ENCODE data around the gene ZC3H12A. TPM values are rescaled to one million over a fixed set of nuclear protein-coding genes. Genes with fewer than 3 reads are reported as not detected.

The ZC3H12A gene
- total and polyA plus RNA-seq, 12 donors, result 2.9 to 10.9 (median 4.9) TPM

- intact Hi-C loops (cut with DNase I), result loop anchor here in 2 of 10 donors (5.0 kb wide), 2 partner anchors 121 to 216 kb away; partner anchors contain the start of genes CDCA8 (in 1 of the 2) and GNL2 (in 1 of the 2)
- Histone ChIP-seq H3K27me3 (no peaks in the 10 kb centered on the region), H3K4me3 (peak overlapping the region in 9 of 10 donors; percentile 74 to 98 (median 93)), H3K4me1 (peaks cover 24 to 89% (median 78%) of the 10 kb centered on the region in 9 donors), H3K36me3 (peaks cover 4 to 55% (median 15%) of the 10 kb centered on the region in 9 donors), H3K27ac (peak overlapping the region in 9 of 10 donors; percentile 66 to 98 (median 94)), H3K9me3 (no peaks in the 10 kb centered on the region)
- ATAC-seq (peak; percentile 20 to 61 (median 41)), DNase-seq (peak; percentile 62 to 75)
- WGBS, 2 donors, result 12 to 16% methylated on average over 5 of the region's 5 CpGs
- TF ChIP-seq CTCF (IDR thresholded peaks at IDR 0.05), result no peak
Measured at GRCh38 chr1:37476460-37477197, 2.2 kb downstream of the ZC3H12A start.

- ATAC-seq, result peak in 3 of 8 donors; percentile 5 to 8 (median 6)
- H3K36me3 ChIP-seq, result peaks cover 4 to 63% (median 22%) of the 10 kb centered on the region in 9 donors
- H3K9me3 ChIP-seq, result no peaks in the 10 kb centered on the region
- peak overlapping the region in 9 of 10 donors; percentile 74 to 98 (median 93) for H3K4me3 ChIP-seq
- intact Hi-C loops (cut with DNase I), result loop anchor here in 2 of 10 donors (5.0 kb wide), 2 partner anchors 120 to 215 kb away; partner anchors contain the start of genes CDCA8 (in 1 of the 2) and GNL2 (in 1 of the 2)
- DNase-seq, result peak in 1 of 2 donors; percentile 17
- 28 to 43% methylated on average over 10 of the region's 10 CpGs for WGBS, 2 donors
- H3K27ac ChIP-seq, result peak overlapping the region in 9 of 10 donors; percentile 66 to 98 (median 94)
- no peak for TF ChIP-seq CTCF (IDR thresholded peaks at IDR 0.05)
- no peaks in the 10 kb centered on the region for H3K27me3 ChIP-seq
- H3K4me1 ChIP-seq, result peaks cover 20 to 82% (median 70%) of the 10 kb centered on the region in 9 donors
Measured at GRCh38 chr1:37477198-37477931, 3.0 kb downstream of the ZC3H12A start.

GRCh38 chr1:37477946-37478345 lies 3.6 kb downstream of the ZC3H12A start:
- WGBS, 2 donors, result 95 to 96% methylated on average over 5 of the region's 5 CpGs
- Histone ChIP-seq H3K4me3 (peak overlapping the region in 7 of 10 donors; percentile 78 to 98 (median 93)), H3K9me3 (no peaks in the 10 kb centered on the region), H3K4me1 (peaks cover 20 to 76% (median 64%) of the 10 kb centered on the region in 9 donors), H3K36me3 (peaks cover 6 to 69% (median 25%) of the 10 kb centered on the region in 9 donors), H3K27ac (peak overlapping the region in 8 of 10 donors; percentile 90 to 98 (median 96)), H3K27me3 (no peaks in the 10 kb centered on the region)
- DNase-seq, result no peak
- no peak for ATAC-seq
- intact Hi-C loops (cut with DNase I), result loop anchor here in 2 of 10 donors (5.0 kb wide), 2 partner anchors 119 to 214 kb away; partner anchors contain the start of genes CDCA8 (in 1 of the 2) and GNL2 (in 1 of the 2)
- TF ChIP-seq CTCF (IDR thresholded peaks at IDR 0.05), result no peak

- H3K4me1 ChIP-seq, result peaks cover 20 to 71% (median 61%) of the 10 kb centered on the region in 9 donors
- H3K27me3 ChIP-seq, result no peaks in the 10 kb centered on the region
- TF ChIP-seq CTCF (IDR thresholded peaks at IDR 0.05), result no peak
- intact Hi-C loops (cut with DNase I), result loop anchor here in 2 of 10 donors (5.0 kb wide), 2 partner anchors 119 to 214 kb away; partner anchors contain the start of genes CDCA8 (in 1 of the 2) and GNL2 (in 1 of the 2)
- peaks cover 8 to 74% (median 31%) of the 10 kb centered on the region in 9 donors for H3K36me3 ChIP-seq
- H3K27ac ChIP-seq, result peak overlapping the region in 6 of 10 donors; percentile 71 to 98 (median 95)
- no peak for DNase-seq
- no peak for ATAC-seq
- peak overlapping the region in 4 of 10 donors; percentile 34 to 92 (median 40) for H3K4me3 ChIP-seq
- H3K9me3 ChIP-seq, result no peaks in the 10 kb centered on the region
- 89 to 95% methylated on average over 8 of the region's 8 CpGs for WGBS, 2 donors
Measured at GRCh38 chr1:37478451-37478881, 4.1 kb downstream of the ZC3H12A start.

Measured in heart right ventricle (tissue), 16 donors.